AG10803 (cell line): Measurements from ENCODE around the gene TBC1D12.

Experiments
- DNase-seq: peaks from one replicate; pipeline ENCODE4 v3.0.0; 2010; ENCODE audit warnings: low read depth
- H3K4me3 ChIP-seq: 2 replicates; pipeline ENCODE4 v1.5.1; 2011; ENCODE audit warnings: mild to moderate bottlenecking, low read length, control low read depth
- TF ChIP-seq, protein P1 (sequence below): conservative IDR thresholded peaks from 2 replicates; pipeline ENCODE4 v1.5.1; 2011; ENCODE audit warnings: mild to moderate bottlenecking, low read length, control low read depth, inconsistent platforms

TBC1D12 gene

DNA sequence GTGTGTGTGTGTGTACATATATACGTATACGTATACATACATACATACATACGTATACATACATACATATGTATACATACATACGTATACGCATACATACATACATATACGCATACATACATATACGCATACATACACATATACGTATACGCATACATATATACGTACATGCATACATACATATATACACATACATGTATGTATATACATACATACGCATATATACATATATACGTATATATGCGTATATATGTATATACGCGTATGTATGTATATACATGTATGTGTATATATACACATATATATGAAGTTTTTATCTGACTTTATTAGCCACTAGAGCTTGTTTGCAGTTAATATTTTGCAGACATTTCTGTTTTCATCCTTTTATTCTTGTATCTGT lies 63.3 kb downstream of the TBC1D12 start:
- H3K4me3 ChIP-seq: no peak overlapping the region
- TF ChIP-seq, protein P1, sequence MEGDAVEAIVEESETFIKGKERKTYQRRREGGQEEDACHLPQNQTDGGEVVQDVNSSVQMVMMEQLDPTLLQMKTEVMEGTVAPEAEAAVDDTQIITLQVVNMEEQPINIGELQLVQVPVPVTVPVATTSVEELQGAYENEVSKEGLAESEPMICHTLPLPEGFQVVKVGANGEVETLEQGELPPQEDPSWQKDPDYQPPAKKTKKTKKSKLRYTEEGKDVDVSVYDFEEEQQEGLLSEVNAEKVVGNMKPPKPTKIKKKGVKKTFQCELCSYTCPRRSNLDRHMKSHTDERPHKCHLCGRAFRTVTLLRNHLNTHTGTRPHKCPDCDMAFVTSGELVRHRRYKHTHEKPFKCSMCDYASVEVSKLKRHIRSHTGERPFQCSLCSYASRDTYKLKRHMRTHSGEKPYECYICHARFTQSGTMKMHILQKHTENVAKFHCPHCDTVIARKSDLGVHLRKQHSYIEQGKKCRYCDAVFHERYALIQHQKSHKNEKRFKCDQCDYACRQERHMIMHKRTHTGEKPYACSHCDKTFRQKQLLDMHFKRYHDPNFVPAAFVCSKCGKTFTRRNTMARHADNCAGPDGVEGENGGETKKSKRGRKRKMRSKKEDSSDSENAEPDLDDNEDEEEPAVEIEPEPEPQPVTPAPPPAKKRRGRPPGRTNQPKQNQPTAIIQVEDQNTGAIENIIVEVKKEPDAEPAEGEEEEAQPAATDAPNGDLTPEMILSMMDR: no peak
- DNase-seq: no peak

DNA sequence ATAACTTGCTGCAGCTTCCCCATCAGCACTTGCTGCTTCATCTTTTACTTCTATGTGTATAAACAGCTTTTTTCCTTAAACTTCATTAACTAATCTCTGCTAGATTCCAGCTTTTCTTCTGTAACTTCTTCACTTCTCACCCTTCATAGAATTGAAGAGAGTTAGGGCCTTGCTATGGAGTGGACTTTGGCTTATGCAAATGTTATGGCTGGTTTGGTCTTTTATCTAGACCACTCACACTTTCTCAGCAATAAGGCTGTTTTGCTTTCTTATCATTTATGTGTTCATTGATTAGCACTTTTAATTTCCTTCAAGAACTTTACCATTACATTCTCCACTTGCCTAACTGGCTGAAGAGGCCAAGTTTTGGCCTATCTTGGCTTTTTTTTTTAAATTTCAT lies 79.1 kb downstream of the TBC1D12 start:
- TF ChIP-seq, protein P1: no peak

DNA sequence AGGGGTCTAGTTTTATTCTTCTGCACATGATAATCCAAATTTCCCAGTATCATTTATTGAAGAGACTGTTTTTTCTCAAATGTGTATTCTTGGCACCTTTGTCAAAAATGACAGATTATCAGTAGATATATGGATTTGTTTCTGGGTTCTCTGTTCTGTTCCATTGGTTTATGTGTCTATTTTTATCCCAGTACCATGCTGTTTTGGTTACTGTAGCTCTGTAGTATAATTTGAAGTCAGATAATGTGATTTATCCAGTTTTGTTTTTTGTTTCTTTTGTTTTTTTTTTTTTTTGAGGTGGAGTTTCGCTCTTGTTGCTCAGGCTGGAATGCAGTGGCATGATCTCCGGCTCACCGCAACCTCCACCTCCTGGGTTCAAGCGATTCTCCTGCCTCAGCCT lies 81.6 kb downstream of the TBC1D12 start:
- DNase-seq: no peak
- no peak overlapping the region for H3K4me3 ChIP-seq
- TF ChIP-seq, protein P1: no peak

More for the DNA sequence above, 79.1 kb downstream of the TBC1D12 start:
- H3K4me3 ChIP-seq: no peak overlapping the region
- DNase-seq: no peak

DNA sequence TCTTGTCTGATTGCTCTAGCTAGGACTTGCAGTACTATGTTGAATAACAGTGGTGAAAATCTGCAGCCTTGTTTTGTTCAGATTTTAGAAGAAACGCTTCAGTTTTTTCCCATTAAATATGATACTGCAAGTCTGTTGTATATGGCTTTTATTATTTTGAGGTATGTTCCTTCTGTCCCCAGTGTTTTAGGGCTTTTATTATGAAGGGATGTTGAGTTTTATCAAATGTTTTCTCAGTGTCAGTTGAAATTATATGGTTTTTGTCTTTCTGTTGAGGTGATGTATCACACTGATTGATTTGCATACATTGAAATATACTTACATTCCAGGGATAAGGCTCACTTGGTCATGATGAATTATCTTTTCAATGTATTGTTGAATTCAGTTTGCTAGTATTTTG lies 82.8 kb downstream of the TBC1D12 start:
- TF ChIP-seq, protein P1: no peak
- no peak overlapping the region for H3K4me3 ChIP-seq
- no peak for DNase-seq

DNA sequence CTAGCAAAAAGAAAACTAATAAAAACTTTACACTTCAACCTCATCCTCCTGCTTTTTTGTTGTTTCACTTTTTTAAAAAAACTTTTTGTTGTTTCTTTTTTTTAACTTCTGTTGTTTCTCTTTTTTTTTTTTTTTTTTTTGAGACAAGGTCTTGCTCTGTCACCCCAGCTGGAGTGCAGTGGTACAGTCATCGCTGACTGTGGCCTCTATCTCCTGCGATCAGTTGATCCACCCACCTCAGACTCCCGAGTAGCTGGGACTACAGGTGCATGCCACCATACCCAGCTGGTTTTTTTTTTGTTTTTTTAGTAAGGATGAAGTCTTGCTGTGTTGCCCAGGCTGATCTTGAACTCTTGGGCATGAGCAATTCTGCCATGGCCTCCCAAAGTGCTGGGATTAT lies 85.2 kb downstream of the TBC1D12 start:
- H3K4me3 ChIP-seq: no peak overlapping the region
- no peak for DNase-seq
- TF ChIP-seq, protein P1: no peak

DNA sequence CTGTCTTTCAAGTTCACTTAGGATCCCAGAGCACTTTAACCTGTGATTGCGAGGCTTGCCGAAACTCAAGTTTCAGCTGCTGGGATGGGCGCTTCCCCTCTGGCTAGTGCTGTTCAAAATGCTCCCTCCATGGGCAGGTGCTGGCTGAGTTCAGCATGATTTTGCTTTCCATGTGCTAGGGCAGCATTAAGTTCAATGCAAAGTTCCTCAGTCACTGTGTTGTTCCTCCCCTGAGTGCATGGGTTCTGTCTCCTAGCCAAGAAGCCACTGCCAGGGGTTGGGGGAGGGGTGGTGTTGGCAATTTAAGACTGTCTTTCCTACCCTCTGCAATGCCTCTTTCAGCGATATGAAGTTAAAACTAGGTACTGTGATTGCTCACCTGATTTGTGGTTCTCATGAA lies 86.8 kb downstream of the TBC1D12 start:
- no peak overlapping the region for H3K4me3 ChIP-seq
- no peak for DNase-seq
- TF ChIP-seq, protein P1: no peak

DNA sequence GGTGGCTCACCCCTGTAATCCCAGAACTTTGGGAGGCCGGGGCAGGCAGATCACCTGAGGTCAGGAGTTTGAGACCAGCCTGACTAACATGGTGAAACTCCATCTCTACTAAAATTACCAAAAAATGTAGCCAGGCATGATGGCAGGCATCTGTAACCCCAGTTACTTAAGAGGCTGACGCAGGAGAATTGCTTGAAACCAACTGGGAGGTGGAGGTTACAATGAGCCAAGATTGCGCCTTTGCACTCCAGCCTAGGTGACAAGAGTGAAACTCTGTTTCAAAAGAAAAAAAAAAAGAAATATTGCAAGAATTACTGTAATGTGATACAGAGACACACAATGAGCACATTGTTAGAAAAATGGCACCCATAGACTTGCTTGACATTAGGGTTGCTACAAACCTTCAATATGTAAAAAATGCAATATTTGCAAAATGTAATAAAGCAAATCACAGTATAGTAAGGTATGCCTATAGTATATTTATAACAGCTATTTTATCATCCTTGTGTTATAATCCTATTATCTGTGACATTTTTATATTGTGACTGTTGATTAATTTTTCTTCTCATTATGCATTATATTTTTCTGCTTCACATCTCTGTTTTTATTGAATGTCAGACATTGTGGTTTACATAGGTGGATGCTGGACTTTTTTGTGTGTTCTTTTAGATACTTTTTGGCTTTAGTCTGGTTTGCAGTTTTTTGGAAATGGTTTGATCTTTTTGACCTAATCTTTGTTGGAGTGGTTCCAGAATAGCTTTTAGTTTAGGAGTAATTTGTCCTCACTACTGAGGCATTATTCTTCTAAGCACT lies 87.8 kb downstream of the TBC1D12 start:
- no peak overlapping the region for H3K4me3 ChIP-seq
- TF ChIP-seq, protein P1: no peak
- no peak for DNase-seq
